GM12878 (cell line): ENCODE data around the gene SFXN1. TPM values are rescaled to one million over a fixed set of nuclear protein-coding genes. Genes with fewer than 3 reads are reported as not detected.

Experiments
- polyA plus RNA-seq, 11 experiments: library from polyadenylated mRNA; depleted of rRNA in 4 of 11; unstranded in 6 of 11; stranded (reverse) in 5 of 11; fragments of >200 nt; fragmentation: Nextera tagmentation in 4 of 11; fragmentation: Illumina TruSeq in 1 of 11; extraction: Ambion mirVana in 4 of 11; extraction: Trizol in 1 of 11; gene quantifications; 1 replicate in 1 of 11; 2 replicates in 10 of 11; pipeline versions ENCODE4 v1.2.1 to v1.2.3, GENCODE V29; 2011 to 2016; ENCODE audit warnings: inconsistent platforms in 2 of 11, missing spikeins in 2 of 11, low read depth in 1 of 11
- total RNA-seq, 4 experiments: library from RNA; depleted of rRNA in 3 of 4; stranded (reverse); fragments of >200 nt in 3 of 4; fragmentation: Illumina TruSeq in 1 of 4; extraction: Trizol in 1 of 4; gene quantifications; 2 replicates each; pipeline versions ENCODE4 v1.2.1 to v1.2.3, GENCODE V29; 2013 to 2021

The SFXN1 gene
- total and polyA plus RNA-seq, 10 of the 15 experiments (the other 5 are each of a cell fraction or from before 2014, with no cell fraction given) = 18.0 to 248 (median 103) TPM

Other genes starting within 250 kb of the SFXN1 start
- not detected in 2 replicates for gene DRD1, start 34.4 kb upstream of the SFXN1 start, total RNA-seq (2014; rRNA removed)
- gene DRD1, start 34.4 kb upstream of the SFXN1 start, total RNA-seq (2014; rRNA removed; fragmentation: Illumina TruSeq; extraction: Trizol) = not detected in 2 replicates
- not detected in 2 replicates for gene DRD1, start 34.4 kb upstream of the SFXN1 start, total RNA-seq (2021)
- gene DRD1, start 34.4 kb upstream of the SFXN1 start, polyA plus RNA-seq (2011; rRNA removed) = not detected in 2 replicates
- not detected in 2 replicates for gene DRD1, start 34.4 kb upstream of the SFXN1 start, polyA plus RNA-seq (2014; fragmentation: Illumina TruSeq; extraction: Trizol)
- not detected for gene DRD1, start 34.4 kb upstream of the SFXN1 start, polyA plus RNA-seq (2014; fragmentation: Nextera tagmentation; extraction: Ambion mirVana)
- not detected in 2 replicates for gene DRD1, start 34.4 kb upstream of the SFXN1 start, polyA plus RNA-seq (2014; rRNA removed)
- not detected for gene DRD1, start 34.4 kb upstream of the SFXN1 start, polyA plus RNA-seq (2016; fragmentation: Nextera tagmentation; extraction: Ambion mirVana)
- not detected in 2 replicates for gene HRH2, start 179.5 kb downstream of the SFXN1 start, total RNA-seq (2014; rRNA removed)
- not detected in 2 replicates for gene HRH2, start 179.5 kb downstream of the SFXN1 start, total RNA-seq (2014; rRNA removed; fragmentation: Illumina TruSeq; extraction: Trizol)
- gene HRH2, start 179.5 kb downstream of the SFXN1 start, total RNA-seq (2021) = 0.05 TPM in 1 of 2 replicates, not detected in the other
- 0.03 and 0.06 TPM in 2 replicates for gene HRH2, start 179.5 kb downstream of the SFXN1 start, polyA plus RNA-seq (2011; rRNA removed)
- gene HRH2, start 179.5 kb downstream of the SFXN1 start, polyA plus RNA-seq (2014; fragmentation: Illumina TruSeq; extraction: Trizol) = 0.01 TPM in 1 of 2 replicates, not detected in the other
- not detected for gene HRH2, start 179.5 kb downstream of the SFXN1 start, polyA plus RNA-seq (2014; fragmentation: Nextera tagmentation; extraction: Ambion mirVana)
- gene HRH2, start 179.5 kb downstream of the SFXN1 start, polyA plus RNA-seq (2014; rRNA removed) = not detected in 2 replicates
- gene HRH2, start 179.5 kb downstream of the SFXN1 start, polyA plus RNA-seq (2016; fragmentation: Nextera tagmentation; extraction: Ambion mirVana) = not detected